ENCODE data around the gene OPRL1.

Gene OPRL1

DNA sequence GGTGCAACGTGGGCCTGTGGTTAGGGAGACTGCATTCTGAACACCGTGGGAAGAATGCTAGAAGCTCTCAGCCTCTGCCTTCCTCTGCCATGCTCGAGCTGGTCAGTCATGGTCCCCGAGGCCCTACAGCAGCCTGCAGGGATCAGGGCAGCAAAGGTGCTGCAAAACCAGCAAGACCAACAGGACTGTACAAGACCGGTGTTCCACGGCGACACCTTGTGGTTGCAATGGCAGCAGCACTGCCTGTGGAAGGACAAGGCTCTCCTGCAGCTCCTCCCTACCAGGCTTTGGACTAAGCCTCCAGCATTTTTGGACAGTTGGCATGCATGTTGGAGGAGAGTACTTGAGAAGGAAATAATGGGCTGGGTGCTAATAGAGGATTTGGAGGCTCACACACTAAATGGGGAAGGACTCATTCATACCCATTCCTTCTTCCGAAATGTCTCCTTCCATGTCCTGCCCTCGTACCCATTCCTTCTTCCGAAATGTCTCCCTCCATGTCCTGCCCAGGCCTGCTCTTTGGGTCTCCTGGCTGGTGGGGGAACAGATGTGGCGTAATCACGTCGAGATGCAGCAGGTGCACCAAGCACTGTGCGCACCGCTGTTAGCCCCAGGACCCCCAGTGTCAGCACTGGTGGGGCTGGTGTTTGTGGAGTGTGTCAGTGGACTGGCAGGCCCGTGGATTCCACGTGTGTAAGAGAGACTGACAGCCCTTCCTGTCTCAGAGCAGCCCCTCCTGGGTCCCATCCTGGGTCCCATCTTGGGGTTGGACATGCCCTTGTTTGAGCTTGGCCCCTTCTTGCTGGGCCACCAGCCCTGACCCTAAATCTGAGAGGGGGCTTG lies 65.8 kb downstream of the OPRL1 start:
- Mint-ChIP-seq H3K4me1 (ENCODE audit: low read depth) (no peaks in the 10 kb centered on the region), H3K27ac (no peak overlapping the region), H3K4me3 (no peak overlapping the region), H3K36me3 (ENCODE audit: low read depth) (no peaks in the 10 kb centered on the region), H3K9me3 (peaks cover 7% of the 10 kb centered on the region), H3K27me3 (no peaks in the 10 kb centered on the region)

DNA sequence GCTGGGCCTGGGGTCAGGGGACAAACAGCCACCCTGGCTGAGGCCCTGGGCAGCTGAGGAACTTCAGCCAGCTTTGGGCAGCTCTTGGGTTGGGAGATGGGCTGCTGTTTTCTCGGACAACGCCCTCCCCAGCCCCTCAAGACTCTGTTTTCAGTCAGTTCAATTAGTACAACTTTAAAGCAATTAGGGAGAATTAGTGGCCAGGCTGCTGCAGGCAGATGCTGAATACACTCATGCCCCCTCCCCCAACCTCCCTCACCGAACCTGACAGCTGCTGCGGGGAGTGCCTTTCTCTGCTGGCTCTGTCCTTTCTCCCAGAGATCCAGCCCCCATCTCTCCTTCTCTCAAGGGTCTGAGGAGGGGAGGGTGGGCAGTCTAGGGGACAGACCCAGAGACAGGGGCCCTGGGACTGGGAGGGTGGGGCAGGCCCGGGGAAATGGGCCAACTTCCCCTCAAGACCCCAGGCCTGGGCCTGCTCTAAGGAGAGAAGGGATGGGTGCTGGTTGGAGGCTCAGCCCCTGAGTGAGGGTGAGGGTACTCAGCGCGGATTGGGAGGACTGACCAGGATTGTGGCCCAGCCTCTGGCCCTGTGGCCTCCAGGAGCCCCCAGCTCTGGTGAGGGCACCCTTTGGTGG lies 66.5 kb downstream of the OPRL1 start:
- H3K4me3 Mint-ChIP-seq, result no peak overlapping the region
- no peaks in the 10 kb centered on the region for H3K36me3 Mint-ChIP-seq (ENCODE audit: low read depth)
- no peaks in the 10 kb centered on the region for H3K4me1 Mint-ChIP-seq (ENCODE audit: low read depth)
- H3K9me3 Mint-ChIP-seq, result peaks cover 7% of the 10 kb centered on the region
- H3K27me3 Mint-ChIP-seq, result no peaks in the 10 kb centered on the region
- no peak overlapping the region for H3K27ac Mint-ChIP-seq

DNA sequence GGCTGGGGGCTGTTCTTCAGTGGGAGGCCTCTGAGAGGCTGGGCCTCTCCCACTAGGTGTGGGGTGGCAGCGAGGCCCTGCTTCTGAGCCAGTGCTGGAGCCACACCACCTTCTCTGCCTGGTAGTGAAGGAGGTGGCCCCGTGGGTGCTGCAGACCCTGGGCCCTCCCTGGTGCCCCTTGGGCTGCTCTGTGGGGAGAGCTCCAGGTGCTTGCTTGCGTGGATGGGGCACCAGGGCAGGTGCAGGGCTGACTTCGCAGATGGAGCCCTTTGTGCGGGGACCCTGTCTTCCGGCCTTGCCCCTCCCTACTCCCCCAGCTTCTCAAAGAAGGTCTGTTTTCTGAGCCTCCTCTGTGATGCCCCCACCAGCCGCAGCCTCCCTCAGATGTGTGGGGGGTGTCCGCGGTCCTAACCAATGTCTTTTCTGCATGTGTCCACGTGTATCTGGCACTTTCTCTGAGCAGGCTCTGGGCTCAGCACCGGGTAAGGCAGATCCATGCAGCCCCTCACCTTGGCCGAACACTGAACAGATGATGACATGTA lies 67.1 kb downstream of the OPRL1 start:
- peaks cover 7% of the 10 kb centered on the region for H3K9me3 Mint-ChIP-seq
- no peaks in the 10 kb centered on the region for H3K4me1 Mint-ChIP-seq (ENCODE audit: low read depth)
- H3K36me3 Mint-ChIP-seq (ENCODE audit: low read depth), result no peaks in the 10 kb centered on the region
- H3K27ac Mint-ChIP-seq, result no peak overlapping the region
- H3K27me3 Mint-ChIP-seq, result no peaks in the 10 kb centered on the region
- H3K4me3 Mint-ChIP-seq, result no peak overlapping the region

DNA sequence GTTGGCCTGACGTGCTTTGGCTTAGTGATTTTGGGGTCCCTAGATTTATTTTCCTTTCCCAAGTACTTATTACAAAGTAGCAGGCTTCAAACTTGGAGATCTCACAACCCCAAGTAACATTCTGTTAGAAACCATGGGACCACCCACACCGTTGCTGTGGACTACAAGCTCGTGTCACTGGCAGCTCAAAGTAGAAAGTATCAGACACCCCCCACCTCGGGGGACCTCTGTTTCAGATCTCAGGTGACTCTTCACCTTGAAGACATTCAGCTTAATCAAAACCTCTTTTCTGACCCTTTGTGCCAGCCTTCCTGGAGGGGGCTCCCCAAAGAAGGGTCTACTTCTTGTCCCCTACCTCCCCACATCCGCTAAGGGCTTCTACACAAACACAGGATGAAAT lies 68.7 kb downstream of the OPRL1 start:
- Mint-ChIP-seq H3K36me3 (ENCODE audit: low read depth) (no peaks in the 10 kb centered on the region), H3K9me3 (peaks cover 7% of the 10 kb centered on the region), H3K27me3 (no peaks in the 10 kb centered on the region), H3K27ac (no peak overlapping the region), H3K4me3 (no peak overlapping the region), H3K4me1 (ENCODE audit: low read depth) (no peaks in the 10 kb centered on the region)

DNA sequence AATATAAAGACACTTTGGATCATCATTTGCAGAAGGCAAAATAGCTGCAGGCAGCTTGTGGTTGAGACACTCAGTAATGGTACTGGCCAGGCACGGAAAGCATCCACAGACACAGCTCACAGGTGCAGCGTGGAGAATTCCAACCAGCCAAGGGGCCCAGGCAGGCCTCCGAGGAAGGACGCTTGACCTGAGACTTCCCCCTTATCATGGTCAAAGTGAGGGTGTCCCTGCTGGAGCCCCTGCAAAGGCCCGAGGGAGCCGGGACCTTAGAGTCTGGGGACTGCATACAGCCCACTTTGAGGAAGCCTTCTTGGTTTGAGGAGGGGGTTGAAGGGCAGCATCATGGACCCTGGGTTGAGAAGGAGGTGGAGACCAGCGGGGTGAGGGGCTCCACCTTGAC lies 69.3 kb downstream of the OPRL1 start:
- Mint-ChIP-seq H3K27ac (no peak overlapping the region), H3K4me3 (no peak overlapping the region), H3K9me3 (peaks cover 7% of the 10 kb centered on the region), H3K27me3 (no peaks in the 10 kb centered on the region), H3K36me3 (ENCODE audit: low read depth) (no peaks in the 10 kb centered on the region), H3K4me1 (ENCODE audit: low read depth) (no peaks in the 10 kb centered on the region)

DNA sequence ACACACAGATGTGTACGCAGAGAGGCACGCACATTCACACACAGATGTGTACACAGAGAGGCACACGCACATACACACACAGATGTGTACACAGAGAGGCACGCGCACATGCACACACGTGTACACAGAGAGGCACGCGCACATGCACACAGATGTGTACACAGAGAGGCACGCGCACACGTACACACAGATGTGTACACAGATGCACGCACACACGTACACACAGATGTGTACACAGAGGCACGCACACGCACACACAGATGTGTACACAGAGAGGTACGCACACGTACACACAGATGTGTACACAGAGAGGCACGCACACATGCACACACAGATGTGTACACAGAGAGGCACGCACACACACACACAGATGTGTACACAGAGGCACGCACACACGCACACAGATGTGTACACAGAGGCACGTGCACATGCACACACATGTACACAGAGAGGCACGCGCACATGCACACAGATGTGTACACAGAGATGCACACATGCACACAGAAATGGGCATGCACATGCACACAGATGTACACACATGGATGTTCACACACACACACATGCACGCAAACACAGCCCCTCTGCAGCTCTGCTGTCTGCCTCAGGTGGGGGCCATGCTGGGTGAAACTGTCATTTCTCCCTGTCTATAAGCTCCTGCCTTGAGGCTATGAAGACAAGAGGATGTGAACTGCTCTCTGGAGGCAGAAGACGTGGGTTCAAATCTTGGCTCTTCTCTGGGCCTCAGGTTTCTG lies 70.1 kb downstream of the OPRL1 start:
- H3K27ac Mint-ChIP-seq, result no peak overlapping the region
- no peaks in the 10 kb centered on the region for H3K4me1 Mint-ChIP-seq (ENCODE audit: low read depth)
- H3K9me3 Mint-ChIP-seq, result no peaks in the 10 kb centered on the region
- H3K36me3 Mint-ChIP-seq (ENCODE audit: low read depth), result no peaks in the 10 kb centered on the region
- H3K4me3 Mint-ChIP-seq, result no peak overlapping the region
- H3K27me3 Mint-ChIP-seq, result no peaks in the 10 kb centered on the region

Data from stimulated activated naive CD8-positive, alpha-beta T cell treated with anti-CD3 and anti-CD28 coated beads, Interleukin-15, Interleukin-2, amounts not matched to agents 100 ng/mL and 50 ng/mL, for 24 hours (primary cell).